ENCODE results near the gene PSD2. TPM values are rescaled to one million over a fixed set of nuclear protein-coding genes. Genes with fewer than 3 reads are reported as not detected.

PSD2 gene
- polyA plus RNA-seq, 3 donors = 2.0 to 2.6 (median 2.2) TPM

GRCh38 chr5:139806726-139807646 is 11.4 kb downstream of the PSD2 start:
- no peak for DNase-seq (ENCODE audit: extremely low read depth in 1 of 11, low read depth in 9 of 11, low spot score in 4 of 11)

- no peak for DNase-seq (ENCODE audit: extremely low read depth in 1 of 11, low read depth in 9 of 11, low spot score in 4 of 11)
Observed at GRCh38 chr5:139807647-139808030, 12.0 kb downstream of the PSD2 start.

- peak in 5 of 11 donors; percentile 20 to 50 (median 38) for DNase-seq (ENCODE audit: extremely low read depth in 1 of 11, low read depth in 9 of 11, low spot score in 4 of 11)
Observed at GRCh38 chr5:139808481-139809330, 13.1 kb downstream of the PSD2 start.

- no peak for DNase-seq (ENCODE audit: extremely low read depth in 1 of 11, low read depth in 9 of 11, low spot score in 4 of 11)
Observed at GRCh38 chr5:139809331-139809810, 13.8 kb downstream of the PSD2 start.

DNA sequence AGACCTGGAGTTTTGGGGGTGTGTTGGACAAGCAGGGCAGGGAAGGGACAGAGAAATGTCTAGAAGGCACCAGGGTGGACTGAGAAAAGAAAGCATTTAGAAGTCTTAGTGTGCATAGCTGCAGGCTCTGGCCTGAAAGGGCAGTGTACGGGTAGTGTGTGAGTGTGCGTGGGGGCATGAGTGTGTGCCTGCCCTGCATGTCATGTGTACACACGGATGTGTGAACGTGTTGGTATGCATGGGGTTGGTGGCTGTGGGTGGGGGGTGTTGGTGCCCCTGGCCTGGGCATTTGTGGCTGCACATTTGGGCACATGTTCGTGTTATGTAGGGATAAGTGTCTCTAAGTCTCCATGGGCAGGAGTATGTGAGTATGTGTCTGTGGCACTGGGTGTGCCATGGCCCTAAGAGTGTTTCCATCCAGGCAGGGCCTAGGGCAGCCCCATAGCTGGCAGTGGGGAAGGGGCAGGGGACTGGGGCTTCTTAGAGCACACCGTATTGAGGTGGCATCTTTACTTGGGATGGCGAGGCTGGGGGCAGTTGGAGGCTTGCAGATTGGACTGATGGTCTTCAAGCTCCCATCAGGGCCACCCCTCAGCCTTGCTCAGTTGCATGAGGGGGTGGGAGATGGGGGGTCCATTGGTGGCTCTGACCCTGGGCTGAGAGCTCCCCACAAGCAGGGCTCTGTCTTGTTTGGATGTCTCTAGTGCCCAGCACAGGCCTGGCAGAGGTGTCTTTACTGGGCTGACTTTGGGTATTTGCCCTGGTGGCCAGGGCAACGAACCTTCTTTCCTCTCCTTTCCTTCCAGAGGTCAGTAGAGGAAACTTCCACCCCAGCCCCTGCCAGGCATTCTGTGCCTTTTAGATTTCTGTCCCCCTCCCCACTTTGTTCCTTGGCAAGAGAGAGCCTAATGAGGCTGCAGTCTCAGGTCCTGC is 15.0 kb downstream of the PSD2 start:
- no peak for DNase-seq (ENCODE audit: extremely low read depth in 1 of 11, low read depth in 9 of 11, low spot score in 4 of 11)

GRCh38 chr5:139811274-139811607 is 15.6 kb downstream of the PSD2 start:
- no peak for DNase-seq (ENCODE audit: extremely low read depth in 1 of 11, low read depth in 9 of 11, low spot score in 4 of 11)

GRCh38 chr5:139812323-139812722 is 16.7 kb downstream of the PSD2 start:
- no peak for DNase-seq (ENCODE audit: extremely low read depth in 1 of 11, low read depth in 9 of 11, low spot score in 4 of 11)

GRCh38 chr5:139812836-139813805 is 17.5 kb downstream of the PSD2 start:
- DNase-seq (ENCODE audit: extremely low read depth in 1 of 11, low read depth in 9 of 11, low spot score in 4 of 11) = no peak

GRCh38 chr5:139814191-139814601 is 18.6 kb downstream of the PSD2 start:
- no peak for DNase-seq (ENCODE audit: extremely low read depth in 1 of 11, low read depth in 9 of 11, low spot score in 4 of 11)

- no peak for DNase-seq (ENCODE audit: extremely low read depth in 1 of 11, low read depth in 9 of 11, low spot score in 4 of 11)
Observed at GRCh38 chr5:139814704-139815280, 19.2 kb downstream of the PSD2 start.

DNA sequence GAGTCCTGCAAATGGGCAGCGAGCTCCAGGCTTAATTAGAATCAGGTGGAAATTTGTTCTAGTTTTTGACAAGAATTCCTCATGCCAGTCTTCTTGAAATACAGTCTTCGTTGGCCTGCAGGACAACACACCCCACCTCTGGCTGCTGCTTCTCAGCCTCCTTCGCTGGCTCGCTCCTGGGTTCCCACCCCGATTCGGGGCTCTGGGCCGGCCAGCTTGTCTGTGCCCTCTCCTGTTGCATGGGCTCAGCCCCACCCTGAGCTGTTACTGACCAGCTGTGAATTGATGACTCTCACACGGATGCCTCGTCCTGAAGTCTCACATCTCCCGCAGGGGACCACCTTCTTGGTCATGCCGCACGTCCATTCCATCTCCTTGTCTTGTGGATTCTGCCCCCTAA is 21.0 kb downstream of the PSD2 start:
- no peak for DNase-seq (ENCODE audit: extremely low read depth in 1 of 11, low read depth in 9 of 11, low spot score in 4 of 11)

- DNase-seq (ENCODE audit: extremely low read depth in 1 of 11, low read depth in 9 of 11, low spot score in 4 of 11) = no peak
Observed at GRCh38 chr5:139817362-139817761, 21.8 kb downstream of the PSD2 start.

- DNase-seq (ENCODE audit: extremely low read depth in 1 of 11, low read depth in 9 of 11, low spot score in 4 of 11) = no peak
Observed at GRCh38 chr5:139817970-139818369, 22.4 kb downstream of the PSD2 start.

GRCh38 chr5:139820130-139820529 is 24.5 kb downstream of the PSD2 start:
- no peak for DNase-seq (ENCODE audit: extremely low read depth in 1 of 11, low read depth in 9 of 11, low spot score in 4 of 11)

- DNase-seq (ENCODE audit: extremely low read depth in 1 of 11, low read depth in 9 of 11, low spot score in 4 of 11) = no peak
Observed at GRCh38 chr5:139820606-139821005, 25.0 kb downstream of the PSD2 start.

GRCh38 chr5:139821806-139822552 is 26.4 kb downstream of the PSD2 start:
- DNase-seq (ENCODE audit: extremely low read depth in 1 of 11, low read depth in 9 of 11, low spot score in 4 of 11) = no peak
